ENCODE data around the gene PWWP2A. TPM values are rescaled to one million over a fixed set of nuclear protein-coding genes. Genes with fewer than 3 reads are reported as not detected.

The PWWP2A gene
- total RNA-seq = 13.3 and 19.6 TPM in 2 replicates

- no peak for TF ChIP-seq CTCF (conservative IDR thresholded peaks at IDR 0.05; ENCODE audit: low read depth, low read length)
- peak within 1 kb of the TSS; percentile 93 for H3K4me3 ChIP-seq (ENCODE audit: low read depth, low read length)
- peak; percentile 100 for DNase-seq (ENCODE audit: low read depth)
Observed at GRCh38 chr5:160119142-160119904, at the start of gene PWWP2A. PWWP2A (minus strand) TSS chr5:160119450; CDS start chr5:160119388, 62 bp downstream.

- no peak for DNase-seq (ENCODE audit: low read depth)
- no peak for TF ChIP-seq CTCF (conservative IDR thresholded peaks at IDR 0.05; ENCODE audit: low read depth, low read length)
Observed at GRCh38 chr5:160167624-160168165, 48.4 kb upstream of the PWWP2A start.

GRCh38 chr5:160166973-160167623 lies 47.8 kb upstream of the PWWP2A start:
- H3K4me3 ChIP-seq (ENCODE audit: low read depth, low read length) = no peak overlapping the region
- TF ChIP-seq CTCF (conservative IDR thresholded peaks at IDR 0.05; ENCODE audit: low read depth, low read length) = no peak
- no peak for DNase-seq (ENCODE audit: low read depth)

More at GRCh38 chr5:160167624-160168165, 48.4 kb upstream of the PWWP2A start:
- no peak overlapping the region for H3K4me3 ChIP-seq (ENCODE audit: low read depth, low read length)

- no peak for DNase-seq (ENCODE audit: low read depth)
- no peak overlapping the region for H3K4me3 ChIP-seq (ENCODE audit: low read depth, low read length)
- no peak for TF ChIP-seq CTCF (conservative IDR thresholded peaks at IDR 0.05; ENCODE audit: low read depth, low read length)
Observed at GRCh38 chr5:160166069-160166972, 47.1 kb upstream of the PWWP2A start.

GRCh38 chr5:160165137-160166068 lies 46.2 kb upstream of the PWWP2A start:
- DNase-seq (ENCODE audit: low read depth) = peak; percentile 89
- H3K4me3 ChIP-seq (ENCODE audit: low read depth, low read length) = peak overlapping the region; percentile 47
- no peak for TF ChIP-seq CTCF (conservative IDR thresholded peaks at IDR 0.05; ENCODE audit: low read depth, low read length)

GRCh38 chr5:160162910-160163309 lies 43.7 kb upstream of the PWWP2A start:
- DNase-seq (ENCODE audit: low read depth) = no peak
- TF ChIP-seq CTCF (conservative IDR thresholded peaks at IDR 0.05; ENCODE audit: low read depth, low read length) = no peak
- H3K4me3 ChIP-seq (ENCODE audit: low read depth, low read length) = no peak overlapping the region

All from epithelial cell of proximal tubule (primary cell).